ENCODE data around the gene PITPNB.

DNA sequence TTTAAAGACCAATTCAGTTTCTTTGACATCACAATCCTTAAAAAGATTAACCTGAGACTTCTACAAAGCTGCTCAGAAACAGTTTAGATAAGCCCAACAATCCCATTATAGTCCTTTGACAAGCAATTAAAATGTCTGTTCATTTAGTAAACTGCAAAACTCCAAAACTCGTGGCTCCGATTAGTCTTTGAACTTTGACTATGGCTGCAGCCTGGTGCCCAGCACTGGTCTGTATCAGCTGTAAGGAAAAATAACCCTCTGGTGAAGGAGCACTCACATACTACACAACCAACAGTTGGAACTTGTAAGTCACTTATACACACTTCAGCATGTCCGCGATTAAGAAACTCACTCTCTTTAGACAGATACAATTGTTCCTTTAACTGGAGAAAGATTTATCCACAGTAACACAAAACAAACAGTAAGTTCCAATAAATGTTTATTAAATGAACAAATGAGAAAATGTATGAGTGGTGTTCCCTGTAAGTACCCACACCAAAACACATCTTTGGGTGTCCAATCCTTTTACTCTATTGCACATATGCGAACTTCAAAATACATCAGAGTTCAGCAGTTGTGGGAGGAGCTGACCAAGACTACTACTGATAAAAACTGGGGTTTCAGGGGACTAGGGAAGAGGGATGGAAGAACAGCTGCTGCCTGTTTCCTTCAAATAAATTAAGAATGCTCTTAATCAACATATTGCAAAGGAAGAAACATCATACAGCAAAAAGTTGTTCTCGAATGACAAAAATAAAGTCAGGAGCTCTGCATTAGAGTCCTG is 36.4 kb downstream of the PITPNB start:
- TF ChIP-seq GATA3 (IDR thresholded peaks at IDR 0.05; ENCODE audit: low read depth, low read length): no peak
- no peak for TF ChIP-seq GATA2 (IDR thresholded peaks at IDR 0.05; ENCODE audit: low read depth, low read length)
